GM12878 (cell line): ENCODE results near the gene MGAT3. TPM values are rescaled to one million over a fixed set of nuclear protein-coding genes. Genes with fewer than 3 reads are reported as not detected.

Experiments
- CHD1 ChIP-seq: IDR thresholded peaks from 2 replicates; pipeline ENCODE4 v1.6.1; 2012; ENCODE audit warnings: low read depth, low read length, improper control_type of control experiment
- CREM ChIP-seq: IDR thresholded peaks from 2 replicates; pipeline ENCODE4 v1.6.1; 2014; ENCODE audit warnings: antibody characterized with exemption, low read depth
- EED ChIP-seq: sonication (generic); IDR thresholded peaks from 2 replicates; pipeline ENCODE4 v1.6.1; 2016; ENCODE audit warnings: antibody characterized with exemption, low read depth
- EZH2 ChIP-seq: IDR thresholded peaks from 2 replicates; pipeline ENCODE4 v1.6.1; 2012; ENCODE audit warnings: low read depth, mild to moderate bottlenecking, control low read depth, inconsistent platforms, low read length, borderline replicate concordance; ENCODE audit not compliant: control insufficient read depth
- FOXM1 ChIP-seq: IDR thresholded peaks from 2 replicates; pipeline ENCODE4 v1.6.1; 2012; ENCODE audit warnings: low read depth, mild to moderate bottlenecking, inconsistent platforms, low read length, moderate library complexity
- HDAC2 ChIP-seq: fragments of 200-600 bp; sonication (generic); IDR thresholded peaks from 2 replicates; pipeline ENCODE4 v1.6.1; 2017
- IKZF2 ChIP-seq, 2 experiments: fragments of 450-650 bp; IDR thresholded peaks; 2 replicates each; pipeline ENCODE4 v1.6.1; 2017; ENCODE audit warnings: mild to moderate bottlenecking in 2 of 2, moderate library complexity in 2 of 2
- NR2F1 ChIP-seq: fragments of 450-650 bp; conservative IDR thresholded peaks from 2 replicates; pipeline ENCODE4 v1.6.1; 2017; ENCODE audit warnings: mild to moderate bottlenecking
- POLR2A ChIP-seq: IDR thresholded peaks from 2 replicates; pipeline ENCODE4 v1.6.1; 2011; ENCODE audit warnings: low read depth, mild to moderate bottlenecking, low read length
- RUNX3 ChIP-seq: IDR thresholded peaks from 2 replicates; pipeline ENCODE4 v1.6.1; 2012; ENCODE audit warnings: low read length, inconsistent platforms
- TCF3 ChIP-seq: IDR thresholded peaks from 2 replicates; pipeline ENCODE4 v1.6.1; 2012; ENCODE audit warnings: low read depth, mild to moderate bottlenecking, low read length, borderline replicate concordance; ENCODE audit not compliant: insufficient read depth
- ZNF24 ChIP-seq: fragments of 450-650 bp; IDR thresholded peaks from 2 replicates; pipeline ENCODE4 v1.6.1; 2017; ENCODE audit warnings: antibody characterized with exemption, mild to moderate bottlenecking
- ZSCAN29 ChIP-seq: fragments of 450-650 bp; IDR thresholded peaks from 2 replicates; pipeline ENCODE4 v1.6.1; 2017; ENCODE audit warnings: mild to moderate bottlenecking, moderate library complexity
- polyA plus RNA-seq, 11 experiments: library from polyadenylated mRNA; depleted of rRNA in 4 of 11; unstranded in 6 of 11; stranded (reverse) in 5 of 11; fragments of >200 nt; fragmentation: Nextera tagmentation in 4 of 11; fragmentation: Illumina TruSeq in 1 of 11; extraction: Ambion mirVana in 4 of 11; extraction: Trizol in 1 of 11; gene quantifications; 1 replicate in 1 of 11; 2 replicates in 10 of 11; pipeline versions ENCODE4 v1.2.1 to v1.2.3, GENCODE V29; 2011 to 2016; ENCODE audit warnings: inconsistent platforms in 2 of 11, missing spikeins in 2 of 11, low read depth in 1 of 11
- total RNA-seq, 4 experiments: library from RNA; depleted of rRNA in 3 of 4; stranded (reverse); fragments of >200 nt in 3 of 4; fragmentation: Illumina TruSeq in 1 of 4; extraction: Trizol in 1 of 4; gene quantifications; 2 replicates each; pipeline versions ENCODE4 v1.2.1 to v1.2.3, GENCODE V29; 2013 to 2021
- TF ChIP-seq, protein P1 (sequence below): fragments of 450-650 bp; IDR thresholded peaks from 2 replicates; pipeline ENCODE4 v1.6.1; 2017; ENCODE audit warnings: mild to moderate bottlenecking, moderate library complexity
- TF ChIP-seq, protein P2 (sequence below): fragments of 450-650 bp; conservative IDR thresholded peaks from 2 replicates; pipeline ENCODE4 v1.6.1; 2017; ENCODE audit warnings: mild to moderate bottlenecking, moderate library complexity

MGAT3 gene
- total and polyA plus RNA-seq, 10 of the 15 experiments (the other 5 are each of a cell fraction or from before 2014, with no cell fraction given), result 0.32 to 40.2 (median 11.9) TPM

DNA sequence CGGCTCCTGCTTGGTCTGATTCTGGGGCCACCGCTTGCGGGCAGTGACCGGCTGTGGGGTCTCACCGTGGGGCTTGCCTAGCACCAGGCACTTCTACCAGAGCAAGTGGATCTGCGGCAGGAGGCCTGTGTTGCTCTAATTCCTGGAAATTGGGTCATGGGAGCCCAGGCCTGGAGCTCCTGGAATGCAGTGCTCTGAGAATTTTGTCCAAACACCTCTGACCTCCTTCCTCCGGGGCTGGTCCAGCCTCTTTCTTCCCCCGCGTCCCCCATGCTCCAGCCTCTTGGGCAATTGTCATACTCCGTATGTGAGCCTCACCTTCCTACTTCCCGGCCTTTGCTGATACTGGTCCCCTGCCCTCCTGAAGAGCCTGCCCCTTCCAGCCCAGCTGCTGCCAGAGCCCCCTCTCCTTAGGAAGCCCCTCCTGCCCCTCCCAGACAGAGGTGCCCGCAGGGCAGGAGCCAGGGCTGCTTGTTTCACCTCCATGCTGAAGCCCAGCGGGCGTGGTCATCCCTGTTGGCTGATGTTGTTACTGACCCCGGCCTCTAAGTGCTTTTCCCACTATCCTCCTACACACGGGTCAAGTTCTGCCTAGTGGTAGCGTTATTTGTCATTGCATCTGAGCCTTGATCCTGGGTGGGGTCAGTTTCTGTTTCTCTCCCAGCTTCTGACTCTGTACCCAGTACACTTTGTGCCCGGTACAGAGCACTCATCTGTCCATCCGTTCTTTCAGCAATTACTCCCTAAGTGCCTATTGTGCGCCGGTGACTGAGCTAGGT is 9.6 kb downstream of the MGAT3 start (continued):
- TF ChIP-seq, protein P1, sequence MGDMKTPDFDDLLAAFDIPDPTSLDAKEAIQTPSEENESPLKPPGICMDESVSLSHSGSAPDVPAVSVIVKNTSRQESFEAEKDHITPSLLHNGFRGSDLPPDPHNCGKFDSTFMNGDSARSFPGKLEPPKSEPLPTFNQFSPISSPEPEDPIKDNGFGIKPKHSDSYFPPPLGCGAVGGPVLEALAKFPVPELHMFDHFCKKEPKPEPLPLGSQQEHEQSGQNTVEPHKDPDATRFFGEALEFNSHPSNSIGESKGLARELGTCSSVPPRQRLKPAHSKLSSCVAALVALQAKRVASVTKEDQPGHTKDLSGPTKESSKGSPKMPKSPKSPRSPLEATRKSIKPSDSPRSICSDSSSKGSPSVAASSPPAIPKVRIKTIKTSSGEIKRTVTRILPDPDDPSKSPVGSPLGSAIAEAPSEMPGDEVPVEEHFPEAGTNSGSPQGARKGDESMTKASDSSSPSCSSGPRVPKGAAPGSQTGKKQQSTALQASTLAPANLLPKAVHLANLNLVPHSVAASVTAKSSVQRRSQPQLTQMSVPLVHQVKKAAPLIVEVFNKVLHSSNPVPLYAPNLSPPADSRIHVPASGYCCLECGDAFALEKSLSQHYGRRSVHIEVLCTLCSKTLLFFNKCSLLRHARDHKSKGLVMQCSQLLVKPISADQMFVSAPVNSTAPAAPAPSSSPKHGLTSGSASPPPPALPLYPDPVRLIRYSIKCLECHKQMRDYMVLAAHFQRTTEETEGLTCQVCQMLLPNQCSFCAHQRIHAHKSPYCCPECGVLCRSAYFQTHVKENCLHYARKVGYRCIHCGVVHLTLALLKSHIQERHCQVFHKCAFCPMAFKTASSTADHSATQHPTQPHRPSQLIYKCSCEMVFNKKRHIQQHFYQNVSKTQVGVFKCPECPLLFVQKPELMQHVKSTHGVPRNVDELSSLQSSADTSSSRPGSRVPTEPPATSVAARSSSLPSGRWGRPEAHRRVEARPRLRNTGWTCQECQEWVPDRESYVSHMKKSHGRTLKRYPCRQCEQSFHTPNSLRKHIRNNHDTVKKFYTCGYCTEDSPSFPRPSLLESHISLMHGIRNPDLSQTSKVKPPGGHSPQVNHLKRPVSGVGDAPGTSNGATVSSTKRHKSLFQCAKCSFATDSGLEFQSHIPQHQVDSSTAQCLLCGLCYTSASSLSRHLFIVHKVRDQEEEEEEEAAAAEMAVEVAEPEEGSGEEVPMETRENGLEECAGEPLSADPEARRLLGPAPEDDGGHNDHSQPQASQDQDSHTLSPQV, result no peak
- TF ChIP-seq POLR2A (no peak), ZNF24 (no peak), NR2F1 (0 out of 2 replicates have a peak, but pooled peaks have one; percentile 27), EZH2 (no peak), HDAC2 (no peak), EED (peak; percentile 65), ZSCAN29 (no peak), RUNX3 (0 out of 2 replicates have a peak, but pooled peaks have one; percentile 17), IKZF2 (IDR thresholded peaks at IDR 0.05) (no peak), TCF3 (no peak), CHD1 (no peak), CREM (no peak), FOXM1 (no peak)
- TF ChIP-seq, protein P2, sequence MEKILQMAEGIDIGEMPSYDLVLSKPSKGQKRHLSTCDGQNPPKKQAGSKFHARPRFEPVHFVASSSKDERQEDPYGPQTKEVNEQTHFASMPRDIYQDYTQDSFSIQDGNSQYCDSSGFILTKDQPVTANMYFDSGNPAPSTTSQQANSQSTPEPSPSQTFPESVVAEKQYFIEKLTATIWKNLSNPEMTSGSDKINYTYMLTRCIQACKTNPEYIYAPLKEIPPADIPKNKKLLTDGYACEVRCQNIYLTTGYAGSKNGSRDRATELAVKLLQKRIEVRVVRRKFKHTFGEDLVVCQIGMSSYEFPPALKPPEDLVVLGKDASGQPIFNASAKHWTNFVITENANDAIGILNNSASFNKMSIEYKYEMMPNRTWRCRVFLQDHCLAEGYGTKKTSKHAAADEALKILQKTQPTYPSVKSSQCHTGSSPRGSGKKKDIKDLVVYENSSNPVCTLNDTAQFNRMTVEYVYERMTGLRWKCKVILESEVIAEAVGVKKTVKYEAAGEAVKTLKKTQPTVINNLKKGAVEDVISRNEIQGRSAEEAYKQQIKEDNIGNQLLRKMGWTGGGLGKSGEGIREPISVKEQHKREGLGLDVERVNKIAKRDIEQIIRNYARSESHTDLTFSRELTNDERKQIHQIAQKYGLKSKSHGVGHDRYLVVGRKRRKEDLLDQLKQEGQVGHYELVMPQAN, result no peak
